LNCAP (cell line): Measurements from ENCODE around the gene HOXD1.

ENCODE experiments used
- CTCF ChIP-seq: fragments of 450-650 bp; IDR thresholded peaks from 2 replicates; pipeline ENCODE4 v1.5.1; 2017; ENCODE audit warnings: mild to moderate bottlenecking

HOXD1 gene

GRCh38 chr2:176165370-176166050 is 23.0 kb upstream of the HOXD1 start:
- no peak for TF ChIP-seq CTCF

DNA sequence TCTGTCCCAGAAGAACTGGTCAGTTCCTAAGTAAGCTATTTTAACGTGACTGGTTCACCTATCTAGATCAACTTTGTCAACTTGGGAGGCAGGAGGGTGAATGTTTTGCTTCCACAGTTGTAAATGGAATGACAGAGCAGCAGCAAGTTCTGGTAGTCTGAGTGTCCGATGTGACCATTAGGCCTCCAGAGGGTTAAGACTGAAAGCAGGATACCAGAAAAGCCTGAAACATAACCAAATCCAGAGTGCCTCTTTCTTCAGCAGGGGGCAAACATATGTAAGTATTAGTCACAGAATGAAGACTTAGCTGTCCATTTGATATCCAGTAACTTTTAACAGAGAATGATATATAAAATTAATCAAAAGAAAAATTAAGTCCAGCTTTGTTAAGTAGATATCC is 22.2 kb upstream of the HOXD1 start:
- no peak for TF ChIP-seq CTCF

GRCh38 chr2:176167398-176167797 is 21.1 kb upstream of the HOXD1 start:
- TF ChIP-seq CTCF = no peak

GRCh38 chr2:176169181-176169580 is 19.3 kb upstream of the HOXD1 start:
- TF ChIP-seq CTCF = no peak

DNA sequence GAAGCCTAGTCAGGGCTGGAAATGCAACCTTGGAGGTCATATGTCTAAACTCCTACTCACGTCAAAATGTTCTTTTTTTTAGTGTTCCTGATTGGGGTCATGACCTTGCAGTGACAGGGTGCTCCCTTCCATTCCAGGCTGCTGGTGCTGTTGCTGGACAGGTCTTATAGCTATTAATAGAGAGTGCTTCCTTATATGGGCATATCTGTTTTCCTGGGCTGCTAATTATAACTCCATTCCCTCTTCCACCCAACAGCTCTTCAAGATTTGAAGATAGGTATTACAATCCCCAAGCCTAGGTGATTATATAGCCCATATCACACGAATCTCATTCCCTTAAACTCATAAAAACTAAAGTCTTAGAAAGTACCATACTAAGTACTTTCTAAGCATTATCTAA is 18.8 kb upstream of the HOXD1 start:
- TF ChIP-seq CTCF = no peak

DNA sequence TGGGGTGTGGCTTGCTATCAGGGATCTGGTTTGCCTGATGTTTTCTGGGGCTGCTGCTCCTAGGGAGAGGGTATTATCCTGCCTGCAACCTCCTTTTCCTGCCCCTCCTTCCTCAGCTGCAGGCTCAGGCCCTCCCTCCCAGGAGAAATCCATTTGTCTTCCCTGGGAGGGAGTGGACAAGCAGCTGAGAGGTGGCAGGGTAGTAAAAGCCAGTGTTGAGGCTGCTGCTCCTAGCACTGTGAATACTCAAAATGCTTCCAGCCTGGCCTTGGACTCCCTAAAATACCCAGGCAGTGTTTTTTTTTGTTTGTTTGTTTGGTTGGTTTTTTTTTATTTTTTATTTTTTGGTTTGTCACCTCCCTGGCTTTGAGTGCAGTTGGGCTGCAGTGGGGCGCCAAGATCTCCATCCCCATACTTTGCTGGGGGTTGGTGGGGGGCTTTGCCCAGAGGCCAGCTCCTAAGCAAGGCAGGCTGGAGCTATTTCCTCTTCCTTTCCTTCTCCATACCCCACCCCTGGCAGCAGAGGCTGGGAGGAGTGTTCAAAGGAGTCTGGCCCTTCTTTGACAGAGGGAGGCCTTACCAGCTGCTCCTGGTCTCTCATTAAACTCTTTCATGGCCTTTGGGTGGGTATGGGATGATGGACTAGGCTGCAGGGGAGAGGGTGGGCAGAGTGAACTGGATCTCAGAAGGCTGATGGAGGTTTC is 17.7 kb upstream of the HOXD1 start:
- TF ChIP-seq CTCF = no peak

DNA sequence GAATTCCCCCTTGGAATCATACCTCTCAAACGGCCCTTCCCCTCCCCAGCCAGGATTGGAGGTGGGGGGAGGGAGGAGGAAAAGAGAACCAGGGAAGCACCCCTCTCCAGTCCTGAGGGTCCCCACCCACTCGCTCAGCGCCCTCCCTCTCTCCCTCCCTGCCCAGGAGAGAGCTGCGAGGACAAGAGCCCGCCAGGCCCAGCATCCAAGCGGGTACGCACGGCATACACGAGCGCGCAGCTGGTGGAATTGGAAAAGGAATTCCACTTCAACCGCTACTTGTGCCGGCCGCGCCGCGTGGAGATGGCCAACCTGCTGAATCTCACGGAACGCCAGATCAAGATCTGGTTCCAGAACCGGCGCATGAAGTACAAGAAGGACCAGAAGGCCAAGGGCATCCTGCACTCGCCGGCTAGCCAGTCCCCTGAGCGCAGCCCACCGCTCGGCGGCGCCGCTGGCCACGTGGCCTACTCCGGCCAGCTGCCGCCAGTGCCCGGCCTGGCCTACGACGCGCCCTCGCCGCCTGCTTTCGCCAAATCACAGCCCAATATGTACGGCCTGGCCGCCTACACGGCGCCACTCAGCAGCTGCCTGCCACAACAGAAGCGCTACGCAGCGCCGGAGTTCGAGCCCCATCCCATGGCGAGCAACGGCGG is 17.0 kb upstream of the HOXD1 start:
- no peak for TF ChIP-seq CTCF
